Skin epidermis (tissue), 12 donors: ENCODE measurements around the gene TUBB1.

Experiments used
- H3K27ac ChIP-seq, 21 experiments: fragments of 200-600 bp; sonication (generic) in 11 of 21; one replicate each; pipeline ENCODE4 v1.5.0; 2020; ENCODE audit warnings: mild to moderate bottlenecking in 3 of 21, inconsistent platforms in 2 of 21, moderate library complexity in 2 of 21
- H3K4me3 ChIP-seq, 7 experiments: fragments of 200-600 bp; sonication (generic) in 2 of 7; one replicate each; pipeline ENCODE4 v1.5.0; 2020; ENCODE audit warnings: inconsistent platforms in 2 of 7, mild to moderate bottlenecking in 2 of 7, moderate library complexity in 1 of 7

Gene TUBB1

DNA sequence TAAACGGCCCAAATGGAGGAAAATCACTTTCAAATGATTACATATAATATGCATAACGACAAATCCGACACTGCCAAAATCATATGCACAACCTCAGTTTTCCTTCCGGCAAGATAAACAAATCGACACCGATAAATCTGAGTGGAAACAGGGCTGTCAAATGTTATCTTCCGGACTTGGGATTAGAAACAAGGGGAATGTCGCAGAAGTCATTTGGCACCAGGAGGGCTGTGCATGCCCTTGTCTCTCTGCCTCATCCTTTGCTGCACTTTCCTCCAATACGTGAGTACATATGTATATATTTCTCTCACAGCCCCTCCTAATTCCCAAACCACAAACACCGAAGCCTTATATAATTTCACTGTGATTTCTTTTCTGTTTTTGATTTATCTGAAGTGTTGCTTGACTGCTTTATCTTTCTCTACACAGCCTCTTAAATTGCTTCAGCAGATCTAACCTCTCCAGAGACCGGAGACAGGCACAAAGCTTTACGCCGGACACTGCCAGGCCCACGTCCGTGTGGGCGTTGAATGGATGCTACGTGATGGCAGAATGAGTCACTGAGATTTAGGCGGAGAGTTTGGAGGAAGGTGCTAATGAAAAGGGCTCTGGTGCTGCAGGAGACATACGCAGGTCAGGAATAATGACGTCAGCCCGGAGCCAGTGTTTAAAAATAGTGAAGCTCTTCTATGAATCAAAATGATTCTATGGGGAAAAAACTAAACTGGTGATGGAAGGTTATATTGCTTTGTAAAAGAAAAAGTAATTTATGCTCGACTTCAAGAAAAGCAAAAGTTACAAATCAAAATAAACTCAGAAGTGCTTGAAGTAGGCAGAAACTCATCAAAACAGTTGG is 44.4 kb downstream of the TUBB1 start:
- no peak overlapping the region for H3K4me3 ChIP-seq
- no peak overlapping the region for H3K27ac ChIP-seq

DNA sequence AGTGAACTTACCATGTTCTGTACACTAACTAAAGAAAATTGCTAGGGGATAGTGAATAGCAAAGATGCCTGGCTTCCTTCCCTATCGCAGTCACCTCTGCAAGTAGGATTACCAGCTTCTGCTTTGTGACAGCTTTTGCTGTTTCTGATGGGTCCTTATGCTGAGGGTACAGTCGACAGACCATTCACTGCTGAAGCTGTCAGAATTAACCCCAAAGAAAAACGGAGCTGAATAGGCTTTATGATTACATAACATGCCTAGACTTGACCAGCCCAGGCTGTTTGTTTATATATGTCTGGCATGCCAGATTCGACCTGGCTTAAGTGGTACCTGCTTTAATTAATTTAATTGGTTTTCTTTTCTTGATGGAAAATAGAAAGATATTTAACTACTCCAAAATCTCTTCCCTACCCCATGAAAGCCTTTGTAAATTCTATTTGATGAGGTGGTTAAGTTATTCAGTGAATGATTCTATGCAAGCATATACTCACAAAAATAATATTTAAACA is 45.0 kb downstream of the TUBB1 start:
- no peak overlapping the region for H3K27ac ChIP-seq

DNA sequence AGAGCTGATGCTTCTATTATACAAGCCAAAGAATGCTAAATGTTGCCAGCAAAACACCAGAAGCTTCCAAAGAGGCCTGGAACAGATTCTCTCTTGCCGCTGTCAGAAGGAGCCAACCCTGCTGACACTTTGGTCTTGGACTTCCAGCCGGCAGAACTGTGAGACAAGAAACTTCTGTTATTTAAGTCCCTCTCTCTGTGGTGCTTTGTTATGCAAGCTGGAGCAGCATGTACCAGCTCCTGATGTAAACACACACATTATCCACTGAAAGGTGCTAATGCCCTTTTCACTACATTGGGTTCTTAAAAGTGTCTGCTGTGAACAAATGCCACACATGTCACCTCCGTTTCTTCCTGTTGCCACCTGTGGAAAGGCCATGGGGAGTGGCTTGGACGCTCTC is 49.3 kb downstream of the TUBB1 start:
- Histone ChIP-seq H3K4me3 (no peak overlapping the region), H3K27ac (peak overlapping the region in 1 of 21 experiments; percentile 1)

More for the DNA sequence above, 45.0 kb downstream of the TUBB1 start:
- no peak overlapping the region for H3K4me3 ChIP-seq

DNA sequence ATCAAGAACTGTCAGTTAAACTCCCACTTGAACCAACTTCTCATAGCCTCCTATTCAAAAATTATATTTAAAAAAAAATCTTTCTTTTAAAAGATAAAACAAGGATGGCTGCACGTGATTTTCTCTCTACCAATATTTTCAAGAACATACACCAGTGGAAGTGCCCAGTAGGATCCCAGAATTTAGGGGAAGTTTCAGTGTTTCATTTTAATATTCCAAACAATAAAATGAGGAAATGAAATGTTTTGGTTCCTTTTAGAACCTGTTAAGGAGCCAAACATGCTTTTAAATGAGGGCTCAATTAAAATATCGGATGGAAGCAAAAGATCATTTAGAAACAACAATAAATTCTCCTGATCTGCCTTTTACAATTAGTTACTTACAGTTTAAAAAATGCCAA is 49.8 kb downstream of the TUBB1 start:
- Histone ChIP-seq H3K27ac (no peak overlapping the region), H3K4me3 (no peak overlapping the region)

DNA sequence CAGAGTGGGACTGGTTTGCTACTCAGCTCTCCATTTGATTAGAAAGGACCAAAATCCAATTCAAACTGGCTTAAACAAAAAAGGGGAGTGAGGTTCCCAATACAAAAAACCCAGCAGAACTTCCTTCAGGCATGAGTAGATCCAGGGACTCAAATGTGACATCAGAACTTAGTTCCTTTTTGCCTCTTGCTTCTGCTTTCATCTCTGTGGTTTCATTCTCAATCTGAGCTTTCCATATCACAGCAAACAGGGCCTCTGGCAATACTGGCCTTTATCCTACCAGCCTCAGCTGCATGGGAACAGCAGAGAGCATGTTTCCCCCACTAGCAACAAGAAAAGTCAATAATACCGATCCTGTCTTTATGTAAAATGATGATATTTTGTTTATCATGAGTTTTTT is 52.0 kb downstream of the TUBB1 start:
- H3K4me3 ChIP-seq, result no peak overlapping the region
- no peak overlapping the region for H3K27ac ChIP-seq

DNA sequence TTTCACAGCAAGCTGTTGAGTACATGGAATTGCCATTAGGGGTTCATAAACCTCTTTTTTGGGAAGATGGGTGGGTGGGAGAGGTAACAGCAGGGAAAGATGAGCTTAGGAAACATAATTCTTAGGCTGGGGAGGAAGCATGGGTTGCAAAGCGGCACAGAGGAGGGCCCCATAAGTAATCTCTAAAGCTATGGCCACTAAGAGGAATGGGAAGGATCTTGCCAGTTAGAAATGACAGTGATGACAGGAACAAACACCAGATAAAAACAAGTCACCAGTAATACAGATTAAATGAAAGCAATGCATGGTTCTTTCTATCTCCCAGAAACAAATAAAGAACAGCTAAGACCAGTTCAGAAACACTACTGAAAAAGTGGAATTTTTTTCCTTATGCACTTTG is 54.4 kb downstream of the TUBB1 start:
- Histone ChIP-seq H3K27ac (no peak overlapping the region), H3K4me3 (no peak overlapping the region)

DNA sequence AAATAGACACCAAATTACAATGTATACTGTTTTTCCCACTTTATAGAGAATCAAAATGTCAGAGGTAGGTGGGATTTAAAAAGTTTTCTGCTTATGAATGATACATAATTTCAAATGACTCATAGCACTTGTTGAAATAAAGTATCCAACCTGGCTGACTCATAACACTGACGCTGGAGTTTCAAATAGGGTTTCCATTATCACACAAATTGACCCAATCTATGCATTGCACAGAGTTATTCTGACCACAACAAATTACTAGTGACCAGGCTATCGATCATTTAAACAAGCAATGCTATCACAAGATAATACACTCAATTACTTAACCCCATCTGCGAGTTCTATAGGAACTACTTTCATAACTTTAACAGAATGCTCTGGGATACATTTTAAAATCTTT is 55.2 kb downstream of the TUBB1 start:
- Histone ChIP-seq H3K27ac (no peak overlapping the region), H3K4me3 (no peak overlapping the region)

DNA sequence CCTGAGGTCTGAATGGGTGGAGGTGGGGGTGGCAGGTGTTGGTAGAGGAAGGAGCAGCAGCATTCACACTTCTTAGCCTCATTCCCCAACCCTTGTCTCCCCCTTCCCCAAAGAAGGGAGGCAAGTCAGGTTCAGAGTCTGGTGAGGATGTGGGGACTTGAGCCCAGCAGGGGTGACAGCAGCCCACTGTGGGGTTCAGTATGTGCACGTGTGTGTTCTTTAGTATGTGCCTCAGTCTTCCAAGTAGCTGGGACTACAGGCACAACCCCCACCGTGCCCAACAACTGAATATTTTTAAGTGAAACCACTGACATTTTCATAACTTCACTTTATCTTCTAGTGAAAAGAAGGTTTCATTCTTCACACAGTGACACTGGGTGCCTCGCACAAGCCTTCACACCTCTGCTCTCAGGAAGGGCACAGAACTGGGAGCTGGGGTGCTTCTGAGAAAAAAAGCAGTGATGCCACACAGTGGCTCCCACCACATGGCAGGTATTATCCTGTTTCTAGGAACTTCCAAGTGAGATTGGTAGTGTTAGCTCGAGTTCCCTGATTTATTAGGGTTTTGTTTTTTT is 56.8 kb downstream of the TUBB1 start:
- Histone ChIP-seq H3K4me3 (no peak overlapping the region), H3K27ac (no peak overlapping the region)
